Astrocyte (in vitro differentiated cells and primary cell): ENCODE results near the gene MED27. TPM values are rescaled to one million over a fixed set of nuclear protein-coding genes. Genes with fewer than 3 reads are reported as not detected.

ENCODE experiments used
- DNase-seq: peaks from one replicate; pipeline ENCODE4 v3.0.0-alpha.2; 2010; ENCODE audit warnings: low read depth
- FAIRE-seq: peaks from 2 replicates; lab custom pipeline; 2011; peaks lifted over from hg19 to GRCh38; lab: Jason Lieb, UNC
- H2AFZ ChIP-seq: 2 replicates; pipeline ENCODE4 v1.6.0; 2012; ENCODE audit warnings: low read depth, low read length, inconsistent platforms
- H3K27ac ChIP-seq: 2 replicates; pipeline ENCODE4 v1.5.1; 2011; ENCODE audit warnings: low read depth, low read length, inconsistent platforms
- H3K27me3 ChIP-seq: 2 replicates; pipeline ENCODE4 v1.6.0; 2011; ENCODE audit warnings: low read length, inconsistent platforms; ENCODE audit not compliant: insufficient read depth
- H3K36me3 ChIP-seq: 2 replicates; pipeline ENCODE4 v1.5.1; 2011; ENCODE audit warnings: low read length, inconsistent platforms; ENCODE audit not compliant: insufficient read depth
- H3K4me1 ChIP-seq: 2 replicates; pipeline ENCODE4 v1.5.1; 2011; ENCODE audit warnings: low read length, inconsistent platforms; ENCODE audit not compliant: insufficient read depth
- H3K4me2 ChIP-seq: 2 replicates; pipeline ENCODE4 v1.6.0; 2012; ENCODE audit warnings: low read length, inconsistent platforms
- H3K4me3 ChIP-seq: 2 replicates; pipeline ENCODE4 v1.5.1; 2011; ENCODE audit warnings: low read depth, mild to moderate bottlenecking, low read length, inconsistent platforms; ENCODE audit not compliant: insufficient read depth
- H3K79me2 ChIP-seq: 2 replicates; pipeline ENCODE4 v1.6.0; 2012; ENCODE audit warnings: mild to moderate bottlenecking, low read length, inconsistent platforms; ENCODE audit not compliant: insufficient read depth
- H3K9ac ChIP-seq: 2 replicates; pipeline ENCODE4 v1.6.0; 2012; ENCODE audit warnings: mild to moderate bottlenecking, low read length, inconsistent platforms
- H3K9me3 ChIP-seq: 2 replicates; pipeline ENCODE4 v1.5.1; 2012; ENCODE audit warnings: low read depth, mild to moderate bottlenecking, low read length, inconsistent platforms; ENCODE audit not compliant: insufficient read depth
- H4K20me1 ChIP-seq: 2 replicates; pipeline ENCODE4 v1.6.0; 2012; ENCODE audit warnings: low read length, inconsistent platforms; ENCODE audit not compliant: insufficient read depth
- H3K27ac Mint-ChIP-seq: one replicate; pipeline ENCODE4 v1.8.0; 2021; ENCODE audit warnings: mild to moderate bottlenecking, mixed read lengths; ENCODE audit not compliant: unreplicated experiment
- H3K27me3 Mint-ChIP-seq: one replicate; pipeline ENCODE4 v1.8.0; 2021; ENCODE audit warnings: low read depth, mixed read lengths; ENCODE audit not compliant: unreplicated experiment
- H3K36me3 Mint-ChIP-seq: one replicate; pipeline ENCODE4 v1.8.0; 2021; ENCODE audit warnings: low read depth, mixed read lengths; ENCODE audit not compliant: unreplicated experiment
- H3K4me1 Mint-ChIP-seq: one replicate; pipeline ENCODE4 v1.8.0; 2021; ENCODE audit warnings: low read depth, mixed read lengths; ENCODE audit not compliant: unreplicated experiment
- H3K4me3 Mint-ChIP-seq: one replicate; pipeline ENCODE4 v1.8.0; 2021; ENCODE audit warnings: mild to moderate bottlenecking, moderate library complexity, mixed read lengths; ENCODE audit not compliant: unreplicated experiment
- H3K9me3 Mint-ChIP-seq: one replicate; pipeline ENCODE4 v1.8.0; 2021; ENCODE audit warnings: mild to moderate bottlenecking, mixed read lengths; ENCODE audit not compliant: unreplicated experiment
- CTCF ChIP-seq: IDR thresholded peaks from 2 replicates; pipeline ENCODE4 v1.5.1; 2011; ENCODE audit warnings: low read depth, mild to moderate bottlenecking, inconsistent platforms, low read length, moderate library complexity; ENCODE audit not compliant: insufficient read depth
- EZH2 ChIP-seq: IDR thresholded peaks from 2 replicates; pipeline ENCODE4 v1.6.1; 2012; ENCODE audit warnings: mild to moderate bottlenecking, low read length, inconsistent platforms; ENCODE audit not compliant: insufficient read depth
- total RNA-seq: library from RNA; stranded (reverse); gene quantifications from 2 replicates; pipeline ENCODE4 v1.2.1, GENCODE V29; 2021

The MED27 gene
- total RNA-seq, 1 donor from 2014 or later, result 26.9 TPM

- no peaks in the 10 kb centered on the region for H3K9me3 ChIP-seq
- peaks cover 31% of the 10 kb centered on the region for H3K36me3 Mint-ChIP-seq
Observed at GRCh38 chr9:131860430-131860829, 219.2 kb downstream of the MED27 start.

GRCh38 chr9:131858147-131858546 is 221.5 kb downstream of the MED27 start:
- FAIRE-seq, result no peak
- no peaks in the 10 kb centered on the region for H3K4me1 ChIP-seq
- H3K27me3 Mint-ChIP-seq, result peaks cover 24% of the 10 kb centered on the region

More at GRCh38 chr9:131860430-131860829, 219.2 kb downstream of the MED27 start:
- Histone ChIP-seq H3K4me1 (no peaks in the 10 kb centered on the region), H3K27me3 (no peaks in the 10 kb centered on the region), H3K4me3 (no peak overlapping the region), H3K9ac (no peak overlapping the region), H3K4me2 (no peak overlapping the region), H3K36me3 (no peaks in the 10 kb centered on the region), H2AFZ (no peak overlapping the region), H3K27ac (no peak overlapping the region), H4K20me1 (no peaks in the 10 kb centered on the region), H3K79me2 (no peaks in the 10 kb centered on the region)
- Mint-ChIP-seq H3K27me3 (peaks cover 7% of the 10 kb centered on the region), H3K27ac (no peak overlapping the region), H3K4me1 (no peaks in the 10 kb centered on the region), H3K9me3 (no peaks in the 10 kb centered on the region), H3K4me3 (no peak overlapping the region)
- TF ChIP-seq CTCF, result no peak
- no peak for TF ChIP-seq EZH2
- DNase-seq, result no peak
- FAIRE-seq, result no peak

More at GRCh38 chr9:131858147-131858546, 221.5 kb downstream of the MED27 start:
- H4K20me1 ChIP-seq, result peaks cover 3% of the 10 kb centered on the region
- no peak overlapping the region for H3K9ac ChIP-seq
- H3K4me2 ChIP-seq, result no peak overlapping the region
- H3K36me3 Mint-ChIP-seq, result peaks cover 26% of the 10 kb centered on the region
- no peak overlapping the region for H2AFZ ChIP-seq
- no peak for DNase-seq
- no peaks in the 10 kb centered on the region for H3K4me1 Mint-ChIP-seq
- TF ChIP-seq CTCF, result no peak
- H3K9me3 Mint-ChIP-seq, result no peaks in the 10 kb centered on the region
- H3K4me3 ChIP-seq, result no peak overlapping the region
- no peaks in the 10 kb centered on the region for H3K9me3 ChIP-seq
- H3K27ac Mint-ChIP-seq, result no peak overlapping the region
- H3K4me3 Mint-ChIP-seq, result no peak overlapping the region
- no peak overlapping the region for H3K27ac ChIP-seq
- H3K27me3 ChIP-seq, result peaks cover 6% of the 10 kb centered on the region
- H3K36me3 ChIP-seq, result no peaks in the 10 kb centered on the region
- no peaks in the 10 kb centered on the region for H3K79me2 ChIP-seq
